ENCODE results near the gene SLC17A5. TPM values are rescaled to one million over a fixed set of nuclear protein-coding genes. Genes with fewer than 3 reads are reported as not detected.
A peak's percentile ranks its signal among the peaks of the same experiment; 100 is the strongest.

Gene SLC17A5
- total and polyA plus RNA-seq, 9 of the 15 experiments (the other 6 are each of a cell fraction or from before 2014, with no cell fraction given) = 1.3 to 7.2 (median 3.4) TPM

DNA sequence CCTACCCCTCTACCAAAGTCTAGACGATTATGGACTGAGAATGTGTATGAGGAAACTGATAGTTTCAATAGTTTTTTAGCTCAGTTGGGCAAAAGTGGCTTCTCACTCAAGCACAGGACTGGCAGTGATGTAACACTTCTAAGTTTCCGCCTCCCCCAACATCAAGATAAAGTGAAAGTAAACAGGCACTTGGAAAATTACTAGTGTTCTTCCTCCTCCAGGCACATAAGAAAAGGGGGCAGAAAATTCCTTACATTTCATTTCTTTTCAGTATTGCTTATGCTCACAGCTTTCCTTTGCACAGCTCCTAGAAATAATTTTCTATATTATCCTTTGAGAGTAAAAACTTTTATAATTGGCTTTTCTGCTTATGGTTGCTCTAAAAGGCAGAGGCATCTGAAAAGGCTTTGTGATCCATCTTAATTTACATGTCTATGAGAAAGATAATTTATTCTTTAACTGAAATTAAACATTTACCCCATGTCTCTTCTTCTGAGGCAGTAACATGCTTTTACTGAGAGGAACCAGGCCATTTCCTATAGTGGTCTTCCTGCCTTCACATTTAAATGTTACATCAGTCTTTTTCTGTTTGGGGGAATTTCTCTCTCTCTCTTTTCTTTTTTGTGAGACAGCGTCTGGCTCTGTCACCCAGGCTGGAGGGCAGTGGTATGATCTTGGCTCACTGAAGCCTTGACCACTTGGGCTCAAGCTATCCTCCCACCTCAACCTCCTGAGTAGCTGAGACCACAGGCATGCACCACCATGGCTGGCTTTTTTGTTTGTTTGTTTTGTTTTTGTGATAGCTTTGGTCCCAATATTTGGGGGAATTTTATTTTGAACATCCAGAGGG lies 68.0 kb downstream of the SLC17A5 start (continued):
- TF ChIP-seq CTBP1 (IDR thresholded peaks at IDR 0.05; ENCODE audit: borderline replicate concordance) = peak; percentile 28; the same call in 1 of the 2 replicates
- TF ChIP-seq, protein P1, sequence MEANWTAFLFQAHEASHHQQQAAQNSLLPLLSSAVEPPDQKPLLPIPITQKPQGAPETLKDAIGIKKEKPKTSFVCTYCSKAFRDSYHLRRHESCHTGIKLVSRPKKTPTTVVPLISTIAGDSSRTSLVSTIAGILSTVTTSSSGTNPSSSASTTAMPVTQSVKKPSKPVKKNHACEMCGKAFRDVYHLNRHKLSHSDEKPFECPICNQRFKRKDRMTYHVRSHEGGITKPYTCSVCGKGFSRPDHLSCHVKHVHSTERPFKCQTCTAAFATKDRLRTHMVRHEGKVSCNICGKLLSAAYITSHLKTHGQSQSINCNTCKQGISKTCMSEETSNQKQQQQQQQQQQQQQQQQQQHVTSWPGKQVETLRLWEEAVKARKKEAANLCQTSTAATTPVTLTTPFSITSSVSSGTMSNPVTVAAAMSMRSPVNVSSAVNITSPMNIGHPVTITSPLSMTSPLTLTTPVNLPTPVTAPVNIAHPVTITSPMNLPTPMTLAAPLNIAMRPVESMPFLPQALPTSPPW (CRISPR knock-in tag; IDR thresholded peaks at IDR 0.05) = peak; percentile 57
- no peak for TF ChIP-seq KDM2B (CRISPR knock-in tag; IDR thresholded peaks at IDR 0.05)
- no peak for TF ChIP-seq FOXP1 (CRISPR knock-in tag; IDR thresholded peaks at IDR 0.05)
- TF ChIP-seq GABPA (tag; conservative IDR thresholded peaks at IDR 0.05; ENCODE audit: low read depth) = 0 out of 2 replicates have a peak, but pooled peaks have one; percentile 32
- TF ChIP-seq, protein P2, sequence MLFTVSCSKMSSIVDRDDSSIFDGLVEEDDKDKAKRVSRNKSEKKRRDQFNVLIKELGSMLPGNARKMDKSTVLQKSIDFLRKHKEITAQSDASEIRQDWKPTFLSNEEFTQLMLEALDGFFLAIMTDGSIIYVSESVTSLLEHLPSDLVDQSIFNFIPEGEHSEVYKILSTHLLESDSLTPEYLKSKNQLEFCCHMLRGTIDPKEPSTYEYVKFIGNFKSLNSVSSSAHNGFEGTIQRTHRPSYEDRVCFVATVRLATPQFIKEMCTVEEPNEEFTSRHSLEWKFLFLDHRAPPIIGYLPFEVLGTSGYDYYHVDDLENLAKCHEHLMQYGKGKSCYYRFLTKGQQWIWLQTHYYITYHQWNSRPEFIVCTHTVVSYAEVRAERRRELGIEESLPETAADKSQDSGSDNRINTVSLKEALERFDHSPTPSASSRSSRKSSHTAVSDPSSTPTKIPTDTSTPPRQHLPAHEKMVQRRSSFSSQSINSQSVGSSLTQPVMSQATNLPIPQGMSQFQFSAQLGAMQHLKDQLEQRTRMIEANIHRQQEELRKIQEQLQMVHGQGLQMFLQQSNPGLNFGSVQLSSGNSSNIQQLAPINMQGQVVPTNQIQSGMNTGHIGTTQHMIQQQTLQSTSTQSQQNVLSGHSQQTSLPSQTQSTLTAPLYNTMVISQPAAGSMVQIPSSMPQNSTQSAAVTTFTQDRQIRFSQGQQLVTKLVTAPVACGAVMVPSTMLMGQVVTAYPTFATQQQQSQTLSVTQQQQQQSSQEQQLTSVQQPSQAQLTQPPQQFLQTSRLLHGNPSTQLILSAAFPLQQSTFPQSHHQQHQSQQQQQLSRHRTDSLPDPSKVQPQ (CRISPR knock-in tag; IDR thresholded peaks at IDR 0.05; ENCODE audit: borderline replicate concordance) = no peak
- no peak for TF ChIP-seq CSDE1 (IDR thresholded peaks at IDR 0.05)
- no peak for TF ChIP-seq ZSCAN32 (CRISPR knock-in tag; IDR thresholded peaks at IDR 0.05)
- no peak for TF ChIP-seq ZNF445 (CRISPR knock-in tag; IDR thresholded peaks at IDR 0.05; ENCODE audit: low read depth)
- peak; percentile 84 for TF ChIP-seq SMAD1 (IDR thresholded peaks at IDR 0.05; ENCODE audit: low read depth, low read length, partially characterized antibody)
- TF ChIP-seq, protein P3, sequence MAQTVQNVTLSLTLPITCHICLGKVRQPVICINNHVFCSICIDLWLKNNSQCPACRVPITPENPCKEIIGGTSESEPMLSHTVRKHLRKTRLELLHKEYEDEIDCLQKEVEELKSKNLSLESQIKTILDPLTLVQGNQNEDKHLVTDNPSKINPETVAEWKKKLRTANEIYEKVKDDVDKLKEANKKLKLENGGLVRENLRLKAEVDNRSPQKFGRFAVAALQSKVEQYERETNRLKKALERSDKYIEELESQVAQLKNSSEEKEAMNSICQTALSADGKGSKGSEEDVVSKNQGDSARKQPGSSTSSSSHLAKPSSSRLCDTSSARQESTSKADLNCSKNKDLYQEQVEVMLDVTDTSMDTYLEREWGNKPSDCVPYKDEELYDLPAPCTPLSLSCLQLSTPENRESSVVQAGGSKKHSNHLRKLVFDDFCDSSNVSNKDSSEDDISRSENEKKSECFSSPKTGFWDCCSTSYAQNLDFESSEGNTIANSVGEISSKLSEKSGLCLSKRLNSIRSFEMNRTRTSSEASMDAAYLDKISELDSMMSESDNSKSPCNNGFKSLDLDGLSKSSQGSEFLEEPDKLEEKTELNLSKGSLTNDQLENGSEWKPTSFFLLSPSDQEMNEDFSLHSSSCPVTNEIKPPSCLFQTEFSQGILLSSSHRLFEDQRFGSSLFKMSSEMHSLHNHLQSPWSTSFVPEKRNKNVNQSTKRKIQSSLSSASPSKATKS (CRISPR knock-in tag; IDR thresholded peaks at IDR 0.05) = no peak
- peak; percentile 93 for TF ChIP-seq CEBPB (tag; IDR thresholded peaks at IDR 0.05)
- TF ChIP-seq SOX6 (IDR thresholded peaks at IDR 0.05) = peak; percentile 73
- TF ChIP-seq CHD4 (IDR thresholded peaks at IDR 0.05; ENCODE audit: insufficient read depth, insufficient replicate concordance, low read depth, low read length, poor library complexity, severe bottlenecking) = no peak
- TF ChIP-seq ZNF239 (CRISPR knock-in tag; IDR thresholded peaks at IDR 0.05) = no peak
- TF ChIP-seq FOXK2 (conservative IDR thresholded peaks at IDR 0.05 in 1 of 2, IDR thresholded peaks at IDR 0.05 in 1 of 2; ENCODE audit: low read depth in 2 of 2) = peak; percentile 97 to 98
- peak; percentile 49; the same call in 1 of the 2 replicates for TF ChIP-seq FOXA1 (IDR thresholded peaks at IDR 0.05; ENCODE audit: borderline replicate concordance)
- no peak for TF ChIP-seq ZNF408 (CRISPR knock-in tag; IDR thresholded peaks at IDR 0.05; ENCODE audit: low read depth)
- no peak for TF ChIP-seq PHB2 (IDR thresholded peaks at IDR 0.05; ENCODE audit: low read depth)
- TF ChIP-seq IRF2 (CRISPR knock-in tag; IDR thresholded peaks at IDR 0.05) = no peak
- TF ChIP-seq NFIC (IDR thresholded peaks at IDR 0.05) = peak; percentile 8; the same call in 1 of the 2 replicates

Measured in K562 (cell line).